ENCODE measurements around the gene ADGRB3.

DNA sequence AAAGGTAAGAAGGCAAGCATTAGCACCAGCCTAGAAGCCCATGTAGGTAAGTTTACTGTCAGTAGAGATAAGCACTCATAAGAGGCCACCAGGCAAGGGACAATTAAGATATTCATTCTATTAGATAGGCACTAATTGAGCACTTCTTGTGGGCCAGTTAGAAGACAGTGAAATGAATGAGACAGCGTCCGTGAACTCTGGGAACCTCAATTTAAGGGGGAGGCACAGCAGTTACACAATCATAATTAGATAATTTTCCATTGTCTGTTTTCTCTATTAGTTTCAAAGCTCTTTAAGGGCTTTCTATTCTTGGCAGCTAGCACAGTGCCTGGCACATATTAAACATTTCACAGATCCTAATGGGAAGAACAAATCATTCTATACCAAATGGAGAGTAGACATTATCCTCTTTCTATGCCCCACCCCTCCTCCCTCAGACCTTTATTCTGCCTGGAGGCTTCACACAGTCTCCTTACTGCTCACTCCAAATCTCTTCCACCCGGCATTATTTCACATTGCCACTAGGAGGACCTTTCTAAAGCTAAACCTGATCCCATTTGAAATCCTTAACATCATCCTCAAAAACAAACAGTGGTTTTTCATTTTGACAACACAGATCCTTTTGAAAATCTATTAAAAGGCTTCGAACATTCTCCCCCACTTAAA lies 529.6 kb downstream of the ADGRB3 start:
- TF ChIP-seq, protein P1, sequence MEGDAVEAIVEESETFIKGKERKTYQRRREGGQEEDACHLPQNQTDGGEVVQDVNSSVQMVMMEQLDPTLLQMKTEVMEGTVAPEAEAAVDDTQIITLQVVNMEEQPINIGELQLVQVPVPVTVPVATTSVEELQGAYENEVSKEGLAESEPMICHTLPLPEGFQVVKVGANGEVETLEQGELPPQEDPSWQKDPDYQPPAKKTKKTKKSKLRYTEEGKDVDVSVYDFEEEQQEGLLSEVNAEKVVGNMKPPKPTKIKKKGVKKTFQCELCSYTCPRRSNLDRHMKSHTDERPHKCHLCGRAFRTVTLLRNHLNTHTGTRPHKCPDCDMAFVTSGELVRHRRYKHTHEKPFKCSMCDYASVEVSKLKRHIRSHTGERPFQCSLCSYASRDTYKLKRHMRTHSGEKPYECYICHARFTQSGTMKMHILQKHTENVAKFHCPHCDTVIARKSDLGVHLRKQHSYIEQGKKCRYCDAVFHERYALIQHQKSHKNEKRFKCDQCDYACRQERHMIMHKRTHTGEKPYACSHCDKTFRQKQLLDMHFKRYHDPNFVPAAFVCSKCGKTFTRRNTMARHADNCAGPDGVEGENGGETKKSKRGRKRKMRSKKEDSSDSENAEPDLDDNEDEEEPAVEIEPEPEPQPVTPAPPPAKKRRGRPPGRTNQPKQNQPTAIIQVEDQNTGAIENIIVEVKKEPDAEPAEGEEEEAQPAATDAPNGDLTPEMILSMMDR (IDR thresholded peaks at IDR 0.05; ENCODE audit: low read depth, low read length, missing input control), result no peak
- TF ChIP-seq GABPA (IDR thresholded peaks at IDR 0.05 in 1 of 2, conservative IDR thresholded peaks at IDR 0.05 in 1 of 2), result no peak
